GM12878 (cell line): ENCODE measurements around the gene NFATC3. TPM values are rescaled to one million over a fixed set of nuclear protein-coding genes. Genes with fewer than 3 reads are reported as not detected.

Experiments used
- ETV6 ChIP-seq, 2 experiments: fragments of 450-650 bp in 1 of 2; IDR thresholded peaks in 1 of 2; conservative IDR thresholded peaks in 1 of 2; 2 replicates each; pipeline ENCODE4 v1.6.1; 2014; ENCODE audit warnings: antibody characterized with exemption in 1 of 2, borderline replicate concordance in 1 of 2, low read depth in 1 of 2, mild to moderate bottlenecking in 1 of 2, moderate library complexity in 1 of 2
- FOXM1 ChIP-seq: IDR thresholded peaks from 2 replicates; pipeline ENCODE4 v1.6.1; 2012; ENCODE audit warnings: low read depth, mild to moderate bottlenecking, inconsistent platforms, low read length, moderate library complexity
- HDAC2 ChIP-seq: fragments of 200-600 bp; sonication (generic); IDR thresholded peaks from 2 replicates; pipeline ENCODE4 v1.6.1; 2017
- JUND ChIP-seq: IDR thresholded peaks from 2 replicates; pipeline ENCODE4 v1.6.1; 2012; ENCODE audit warnings: low read depth, mild to moderate bottlenecking, low read length, improper control_type of control experiment, moderate library complexity
- NFYB ChIP-seq: IDR thresholded peaks from 2 replicates; pipeline ENCODE4 v1.6.1; 2011; ENCODE audit warnings: low read depth, mild to moderate bottlenecking, low read length, improper control_type of control experiment, moderate library complexity; ENCODE audit not compliant: insufficient read depth
- PAX5 ChIP-seq: IDR thresholded peaks from 2 replicates; pipeline ENCODE4 v1.6.1; 2011; ENCODE audit warnings: low read depth, low read length, borderline replicate concordance
- TAF1 ChIP-seq: IDR thresholded peaks from 2 replicates; pipeline ENCODE4 v1.6.1; 2011; ENCODE audit warnings: mild to moderate bottlenecking, low read depth, low read length, borderline replicate concordance
- polyA plus RNA-seq, 11 experiments: library from polyadenylated mRNA; depleted of rRNA in 4 of 11; unstranded in 6 of 11; stranded (reverse) in 5 of 11; fragments of >200 nt; fragmentation: Nextera tagmentation in 4 of 11; fragmentation: Illumina TruSeq in 1 of 11; extraction: Ambion mirVana in 4 of 11; extraction: Trizol in 1 of 11; gene quantifications; 1 replicate in 1 of 11; 2 replicates in 10 of 11; pipeline versions ENCODE4 v1.2.1 to v1.2.3, GENCODE V29; 2011 to 2016; ENCODE audit warnings: inconsistent platforms in 2 of 11, missing spikeins in 2 of 11, low read depth in 1 of 11
- total RNA-seq, 4 experiments: library from RNA; depleted of rRNA in 3 of 4; stranded (reverse); fragments of >200 nt in 3 of 4; fragmentation: Illumina TruSeq in 1 of 4; extraction: Trizol in 1 of 4; gene quantifications; 2 replicates each; pipeline versions ENCODE4 v1.2.1 to v1.2.3, GENCODE V29; 2013 to 2021
- TF ChIP-seq, protein P1 (sequence below): IDR thresholded peaks from 2 replicates; pipeline ENCODE4 v1.6.1; 2012; ENCODE audit warnings: mild to moderate bottlenecking, low read depth, low read length
- TF ChIP-seq, protein P2 (sequence below): IDR thresholded peaks from 2 replicates; pipeline ENCODE4 v1.6.1; 2011; ENCODE audit warnings: mild to moderate bottlenecking, low read depth, low read length, moderate library complexity; ENCODE audit not compliant: insufficient replicate concordance
- TF ChIP-seq, protein P3 (sequence below), 3 experiments: IDR thresholded peaks in 2 of 3; conservative IDR thresholded peaks in 1 of 3; 2 replicates each; pipeline ENCODE4 v1.5.1; 2011; ENCODE audit warnings: low read depth in 3 of 3, low read length in 3 of 3, mild to moderate bottlenecking in 3 of 3, control low read depth in 2 of 3, moderate library complexity in 2 of 3, inconsistent platforms in 1 of 3, mixed read lengths in 1 of 3; ENCODE audit not compliant: control insufficient read depth in 2 of 3, insufficient read depth in 1 of 3; ENCODE audit errors: extremely low read depth in 1 of 3
- TF ChIP-seq, protein P4 (sequence below): fragments of 450-650 bp; IDR thresholded peaks from 2 replicates; pipeline ENCODE4 v1.6.1; 2018; ENCODE audit warnings: mild to moderate bottlenecking, low read depth, moderate library complexity; ENCODE audit not compliant: partially characterized antibody

The NFATC3 gene
- total and polyA plus RNA-seq, 10 of the 15 experiments (the other 5 are each of a cell fraction or from before 2014, with no cell fraction given), result 4.2 to 37.6 (median 24.9) TPM

DNA sequence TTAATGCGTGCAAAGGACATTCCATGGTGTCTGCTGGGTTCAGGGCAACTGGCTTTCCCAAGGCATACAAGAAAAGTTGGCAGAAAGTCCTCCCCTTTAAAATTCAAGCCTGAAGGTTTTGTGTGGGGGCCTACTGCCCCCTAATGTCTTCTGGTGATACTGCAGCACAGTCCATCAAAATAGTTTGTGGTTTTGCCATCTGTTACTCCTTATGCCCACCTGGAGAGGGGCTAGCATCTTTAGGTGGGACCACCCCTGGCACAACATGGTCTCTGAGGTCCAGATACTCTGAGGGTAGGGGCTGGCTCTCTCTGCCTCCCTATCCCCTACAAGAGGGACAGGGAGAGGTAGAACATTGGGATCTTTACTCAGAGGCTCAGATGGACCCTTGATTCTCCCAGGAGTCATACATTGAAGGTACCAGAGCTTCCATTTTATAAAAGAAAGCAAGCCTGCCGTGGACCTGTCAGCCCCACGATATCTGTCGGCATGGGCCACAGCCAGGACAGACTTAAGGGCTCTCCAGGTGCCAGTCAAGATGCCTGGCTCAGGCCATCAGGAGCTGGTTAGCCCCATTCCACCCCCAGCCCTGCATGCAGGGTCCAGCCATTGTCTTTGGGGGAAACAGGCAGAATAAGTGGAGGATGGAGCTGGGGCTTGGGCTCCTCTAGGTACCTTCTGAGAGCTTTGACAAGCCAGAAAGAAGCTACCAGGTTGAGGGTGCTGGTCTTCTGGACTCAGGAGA, 144.4 kb downstream of the NFATC3 start (continued):
- TF ChIP-seq, protein P1, sequence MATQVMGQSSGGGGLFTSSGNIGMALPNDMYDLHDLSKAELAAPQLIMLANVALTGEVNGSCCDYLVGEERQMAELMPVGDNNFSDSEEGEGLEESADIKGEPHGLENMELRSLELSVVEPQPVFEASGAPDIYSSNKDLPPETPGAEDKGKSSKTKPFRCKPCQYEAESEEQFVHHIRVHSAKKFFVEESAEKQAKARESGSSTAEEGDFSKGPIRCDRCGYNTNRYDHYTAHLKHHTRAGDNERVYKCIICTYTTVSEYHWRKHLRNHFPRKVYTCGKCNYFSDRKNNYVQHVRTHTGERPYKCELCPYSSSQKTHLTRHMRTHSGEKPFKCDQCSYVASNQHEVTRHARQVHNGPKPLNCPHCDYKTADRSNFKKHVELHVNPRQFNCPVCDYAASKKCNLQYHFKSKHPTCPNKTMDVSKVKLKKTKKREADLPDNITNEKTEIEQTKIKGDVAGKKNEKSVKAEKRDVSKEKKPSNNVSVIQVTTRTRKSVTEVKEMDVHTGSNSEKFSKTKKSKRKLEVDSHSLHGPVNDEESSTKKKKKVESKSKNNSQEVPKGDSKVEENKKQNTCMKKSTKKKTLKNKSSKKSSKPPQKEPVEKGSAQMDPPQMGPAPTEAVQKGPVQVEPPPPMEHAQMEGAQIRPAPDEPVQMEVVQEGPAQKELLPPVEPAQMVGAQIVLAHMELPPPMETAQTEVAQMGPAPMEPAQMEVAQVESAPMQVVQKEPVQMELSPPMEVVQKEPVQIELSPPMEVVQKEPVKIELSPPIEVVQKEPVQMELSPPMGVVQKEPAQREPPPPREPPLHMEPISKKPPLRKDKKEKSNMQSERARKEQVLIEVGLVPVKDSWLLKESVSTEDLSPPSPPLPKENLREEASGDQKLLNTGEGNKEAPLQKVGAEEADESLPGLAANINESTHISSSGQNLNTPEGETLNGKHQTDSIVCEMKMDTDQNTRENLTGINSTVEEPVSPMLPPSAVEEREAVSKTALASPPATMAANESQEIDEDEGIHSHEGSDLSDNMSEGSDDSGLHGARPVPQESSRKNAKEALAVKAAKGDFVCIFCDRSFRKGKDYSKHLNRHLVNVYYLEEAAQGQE, result no peak
- TF ChIP-seq, protein P2, sequence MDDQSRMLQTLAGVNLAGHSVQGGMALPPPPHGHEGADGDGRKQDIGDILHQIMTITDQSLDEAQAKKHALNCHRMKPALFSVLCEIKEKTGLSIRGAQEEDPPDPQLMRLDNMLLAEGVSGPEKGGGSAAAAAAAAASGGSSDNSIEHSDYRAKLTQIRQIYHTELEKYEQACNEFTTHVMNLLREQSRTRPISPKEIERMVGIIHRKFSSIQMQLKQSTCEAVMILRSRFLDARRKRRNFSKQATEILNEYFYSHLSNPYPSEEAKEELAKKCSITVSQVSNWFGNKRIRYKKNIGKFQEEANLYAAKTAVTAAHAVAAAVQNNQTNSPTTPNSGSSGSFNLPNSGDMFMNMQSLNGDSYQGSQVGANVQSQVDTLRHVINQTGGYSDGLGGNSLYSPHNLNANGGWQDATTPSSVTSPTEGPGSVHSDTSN, result no peak
- TF ChIP-seq ETV6 (conservative IDR thresholded peaks at IDR 0.05 in 1 of 2, IDR thresholded peaks at IDR 0.05 in 1 of 2; ENCODE audit: borderline replicate concordance in 1 of 2, low read depth in 1 of 2) (no peak), JUND (no peak), HDAC2 (no peak), FOXM1 (0 out of 2 replicates have a peak, but pooled peaks have one; percentile 17), PAX5 (no peak), NFYB (no peak), TAF1 (no peak)
- TF ChIP-seq, protein P3, sequence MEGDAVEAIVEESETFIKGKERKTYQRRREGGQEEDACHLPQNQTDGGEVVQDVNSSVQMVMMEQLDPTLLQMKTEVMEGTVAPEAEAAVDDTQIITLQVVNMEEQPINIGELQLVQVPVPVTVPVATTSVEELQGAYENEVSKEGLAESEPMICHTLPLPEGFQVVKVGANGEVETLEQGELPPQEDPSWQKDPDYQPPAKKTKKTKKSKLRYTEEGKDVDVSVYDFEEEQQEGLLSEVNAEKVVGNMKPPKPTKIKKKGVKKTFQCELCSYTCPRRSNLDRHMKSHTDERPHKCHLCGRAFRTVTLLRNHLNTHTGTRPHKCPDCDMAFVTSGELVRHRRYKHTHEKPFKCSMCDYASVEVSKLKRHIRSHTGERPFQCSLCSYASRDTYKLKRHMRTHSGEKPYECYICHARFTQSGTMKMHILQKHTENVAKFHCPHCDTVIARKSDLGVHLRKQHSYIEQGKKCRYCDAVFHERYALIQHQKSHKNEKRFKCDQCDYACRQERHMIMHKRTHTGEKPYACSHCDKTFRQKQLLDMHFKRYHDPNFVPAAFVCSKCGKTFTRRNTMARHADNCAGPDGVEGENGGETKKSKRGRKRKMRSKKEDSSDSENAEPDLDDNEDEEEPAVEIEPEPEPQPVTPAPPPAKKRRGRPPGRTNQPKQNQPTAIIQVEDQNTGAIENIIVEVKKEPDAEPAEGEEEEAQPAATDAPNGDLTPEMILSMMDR (IDR thresholded peaks at IDR 0.05 in 2 of 3, conservative IDR thresholded peaks at IDR 0.05 in 1 of 3; ENCODE audit: control insufficient read depth in 2 of 3, extremely low read depth in 1 of 3, insufficient read depth in 1 of 3, low read depth in 3 of 3, low read length in 3 of 3), result peak; percentile 87 to 90 (median 88)
- TF ChIP-seq, protein P4, sequence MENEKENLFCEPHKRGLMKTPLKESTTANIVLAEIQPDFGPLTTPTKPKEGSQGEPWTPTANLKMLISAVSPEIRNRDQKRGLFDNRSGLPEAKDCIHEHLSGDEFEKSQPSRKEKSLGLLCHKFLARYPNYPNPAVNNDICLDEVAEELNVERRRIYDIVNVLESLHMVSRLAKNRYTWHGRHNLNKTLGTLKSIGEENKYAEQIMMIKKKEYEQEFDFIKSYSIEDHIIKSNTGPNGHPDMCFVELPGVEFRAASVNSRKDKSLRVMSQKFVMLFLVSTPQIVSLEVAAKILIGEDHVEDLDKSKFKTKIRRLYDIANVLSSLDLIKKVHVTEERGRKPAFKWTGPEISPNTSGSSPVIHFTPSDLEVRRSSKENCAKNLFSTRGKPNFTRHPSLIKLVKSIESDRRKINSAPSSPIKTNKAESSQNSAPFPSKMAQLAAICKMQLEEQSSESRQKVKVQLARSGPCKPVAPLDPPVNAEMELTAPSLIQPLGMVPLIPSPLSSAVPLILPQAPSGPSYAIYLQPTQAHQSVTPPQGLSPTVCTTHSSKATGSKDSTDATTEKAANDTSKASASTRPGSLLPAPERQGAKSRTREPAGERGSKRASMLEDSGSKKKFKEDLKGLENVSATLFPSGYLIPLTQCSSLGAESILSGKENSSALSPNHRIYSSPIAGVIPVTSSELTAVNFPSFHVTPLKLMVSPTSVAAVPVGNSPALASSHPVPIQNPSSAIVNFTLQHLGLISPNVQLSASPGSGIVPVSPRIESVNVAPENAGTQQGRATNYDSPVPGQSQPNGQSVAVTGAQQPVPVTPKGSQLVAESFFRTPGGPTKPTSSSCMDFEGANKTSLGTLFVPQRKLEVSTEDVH, result no peak
